Fibroblast of the aortic adventitia (primary cell): Measurements from ENCODE around the gene ANKRD52. TPM values are rescaled to one million over a fixed set of nuclear protein-coding genes. Genes with fewer than 3 reads are reported as not detected.
"Not testable (repeated sequence)": the region's sequence is repeated elsewhere in the genome, so short reads cannot be mapped to it uniquely, and the experiment has no call there.

Experiments used
- DNase-seq: peaks from one replicate; pipeline ENCODE4 v3.0.0-alpha.2; 2010; ENCODE audit warnings: low read depth
- H3K4me3 ChIP-seq: 2 replicates; pipeline ENCODE4 v1.5.1; 2011; ENCODE audit warnings: low read depth, mild to moderate bottlenecking, control low read depth, low read length, moderate library complexity
- CTCF ChIP-seq: IDR thresholded peaks from 2 replicates; pipeline ENCODE4 v1.5.1; 2011; ENCODE audit warnings: mild to moderate bottlenecking, low read length, control low read depth, inconsistent platforms; ENCODE audit not compliant: insufficient read depth
- total RNA-seq: library from RNA; depleted of rRNA; stranded (reverse); fragments of >200 nt; gene quantifications from 2 replicates; pipeline ENCODE4 v1.2.3, GENCODE V29; 2012; ENCODE audit warnings: low replicate concordance

ANKRD52 gene
- total RNA-seq, 1 donor, result 20.0 TPM

GRCh38 chr12:56202366-56202765, 55.8 kb downstream of the ANKRD52 start:
- no peak for TF ChIP-seq CTCF
- no peak for DNase-seq

GRCh38 chr12:56198836-56199235, 59.3 kb downstream of the ANKRD52 start:
- no peak for TF ChIP-seq CTCF
- no peak overlapping the region for H3K4me3 ChIP-seq
- peak; percentile 76 for DNase-seq

More at GRCh38 chr12:56202366-56202765, 55.8 kb downstream of the ANKRD52 start:
- H3K4me3 ChIP-seq, result no peak overlapping the region

GRCh38 chr12:56197921-56198635, 60.1 kb downstream of the ANKRD52 start:
- no peak for TF ChIP-seq CTCF
- no peak overlapping the region for H3K4me3 ChIP-seq
- peak; percentile 36 for DNase-seq

GRCh38 chr12:56196818-56197550, 61.2 kb downstream of the ANKRD52 start:
- peak; percentile 98 for DNase-seq
- H3K4me3 ChIP-seq, result not testable (repeated sequence)

GRCh38 chr12:56193025-56193578, 65.1 kb downstream of the ANKRD52 start:
- H3K4me3 ChIP-seq, result no peak overlapping the region

GRCh38 chr12:56192582-56192981, 65.6 kb downstream of the ANKRD52 start:
- H3K4me3 ChIP-seq, result no peak overlapping the region
- no peak for TF ChIP-seq CTCF
- DNase-seq, result no peak

More at GRCh38 chr12:56193025-56193578, 65.1 kb downstream of the ANKRD52 start:
- DNase-seq, result peak; percentile 94
- peak; percentile 83 for TF ChIP-seq CTCF

- no peak for DNase-seq
- H3K4me3 ChIP-seq, result no peak overlapping the region
- no peak for TF ChIP-seq CTCF
Observed at GRCh38 chr12:56190695-56191155, 67.5 kb downstream of the ANKRD52 start.
